HepG2 (cell line): ENCODE results near the gene CTIF.

Experiments
- NPAS2 ChIP-seq: sonication (generic); formaldehyde crosslinking; IDR thresholded peaks from 2 replicates; pipeline ENCODE4 v1.8.0; 2022; ENCODE audit warnings: mild to moderate bottlenecking, missing genetic modification reagents, borderline replicate concordance
- NR3C1 ChIP-seq: sonication (generic); formaldehyde crosslinking; IDR thresholded peaks from 2 replicates; pipeline ENCODE4 v1.4.0; 2020; ENCODE audit warnings: missing genetic modification reagents
- SUZ12 ChIP-seq: fragments of 150-350 bp; IDR thresholded peaks from 2 replicates; pipeline ENCODE4 v1.6.1; 2014; ENCODE audit warnings: low read depth, low read length
- ZBTB8A ChIP-seq: sonication (generic); formaldehyde crosslinking; IDR thresholded peaks from 2 replicates; pipeline ENCODE4 v1.4.0; 2020; ENCODE audit warnings: mild to moderate bottlenecking, low read depth, missing genetic modification reagents, borderline replicate concordance
- ZNF747 ChIP-seq: sonication (generic); formaldehyde crosslinking; IDR thresholded peaks from 2 replicates; pipeline ENCODE4 v1.8.1; 2023; ENCODE audit warnings: missing genetic modification reagents, mild to moderate bottlenecking, borderline replicate concordance

GRCh38 chr18:48896875-48897511 lies 358.2 kb downstream of the CTIF start:
- TF ChIP-seq SUZ12 = no peak
- TF ChIP-seq NR3C1 (CRISPR knock-in tag) = no peak
- no peak for TF ChIP-seq ZBTB8A (CRISPR knock-in tag)
- no peak; the same call in 1 of the 2 replicates for TF ChIP-seq ZNF747 (CRISPR knock-in tag)
- no peak for TF ChIP-seq NPAS2 (CRISPR knock-in tag)
